ENCODE data around the gene GABRG3.

GRCh38 chr15:27248251-27248650, 277.3 kb downstream of the GABRG3 start:
- TF ChIP-seq TAF1 (IDR thresholded peaks at IDR 0.05; ENCODE audit: borderline replicate concordance, insufficient read depth, low read length) (no peak), POLR2AphosphoS5 (IDR thresholded peaks at IDR 0.05; ENCODE audit: low read depth, low read length) (no peak), REST (IDR thresholded peaks at IDR 0.05; ENCODE audit: insufficient read depth in 1 of 2, low read depth in 2 of 2, low read length in 2 of 2) (no peak), SIN3A (IDR thresholded peaks at IDR 0.05; ENCODE audit: borderline replicate concordance, insufficient read depth, low read length) (no peak)

Data from PFSK-1 (cell line).